ENCODE data around the gene TJP1. TPM values are rescaled to one million over a fixed set of nuclear protein-coding genes. Genes with fewer than 3 reads are reported as not detected.
"Not testable (repeated sequence)": the region's sequence is repeated elsewhere in the genome, so short reads cannot be mapped to it uniquely, and the experiment has no call there.

TJP1 gene
- total RNA-seq, 2 donors from 2014 or later, result 47.2 to 70.1 TPM

DNA sequence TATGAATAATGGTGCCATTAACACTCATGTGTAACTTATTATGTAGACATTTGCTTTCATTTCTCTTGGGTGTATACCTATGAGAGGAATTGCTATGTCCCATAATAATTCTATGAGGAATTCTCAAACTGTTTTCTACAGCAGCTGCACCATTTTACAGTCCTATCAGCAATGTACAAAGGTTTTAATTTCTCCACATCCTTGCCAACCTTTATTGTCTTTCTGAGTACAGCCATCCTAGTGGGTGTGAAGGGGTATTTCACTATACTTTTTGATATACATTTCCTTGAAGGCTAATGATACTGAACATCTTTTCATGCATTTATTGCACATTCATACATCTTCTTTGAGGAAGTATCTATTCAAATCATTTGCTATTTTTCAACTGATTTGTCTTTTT lies 34.5 kb downstream of the TJP1 start:
- TF ChIP-seq, protein P1, sequence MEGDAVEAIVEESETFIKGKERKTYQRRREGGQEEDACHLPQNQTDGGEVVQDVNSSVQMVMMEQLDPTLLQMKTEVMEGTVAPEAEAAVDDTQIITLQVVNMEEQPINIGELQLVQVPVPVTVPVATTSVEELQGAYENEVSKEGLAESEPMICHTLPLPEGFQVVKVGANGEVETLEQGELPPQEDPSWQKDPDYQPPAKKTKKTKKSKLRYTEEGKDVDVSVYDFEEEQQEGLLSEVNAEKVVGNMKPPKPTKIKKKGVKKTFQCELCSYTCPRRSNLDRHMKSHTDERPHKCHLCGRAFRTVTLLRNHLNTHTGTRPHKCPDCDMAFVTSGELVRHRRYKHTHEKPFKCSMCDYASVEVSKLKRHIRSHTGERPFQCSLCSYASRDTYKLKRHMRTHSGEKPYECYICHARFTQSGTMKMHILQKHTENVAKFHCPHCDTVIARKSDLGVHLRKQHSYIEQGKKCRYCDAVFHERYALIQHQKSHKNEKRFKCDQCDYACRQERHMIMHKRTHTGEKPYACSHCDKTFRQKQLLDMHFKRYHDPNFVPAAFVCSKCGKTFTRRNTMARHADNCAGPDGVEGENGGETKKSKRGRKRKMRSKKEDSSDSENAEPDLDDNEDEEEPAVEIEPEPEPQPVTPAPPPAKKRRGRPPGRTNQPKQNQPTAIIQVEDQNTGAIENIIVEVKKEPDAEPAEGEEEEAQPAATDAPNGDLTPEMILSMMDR (IDR thresholded peaks at IDR 0.05), result no peak
- no peak overlapping the region for H3K4me3 ChIP-seq
- no peaks in the 10 kb centered on the region for H3K36me3 ChIP-seq
- no peak overlapping the region for H3K27ac ChIP-seq
- no peak overlapping the region for H3K9ac ChIP-seq (ENCODE audit: low read depth in 2 of 2, low read length in 2 of 2)
- intact Hi-C loops (cut with DNase I), result no loop called here
- H3K9me3 ChIP-seq, result no peaks in the 10 kb centered on the region
- DNase-seq, result no peak
- H3K4me1 ChIP-seq, result peaks cover 3% of the 10 kb centered on the region
- no peaks in the 10 kb centered on the region for H3K27me3 ChIP-seq

DNA sequence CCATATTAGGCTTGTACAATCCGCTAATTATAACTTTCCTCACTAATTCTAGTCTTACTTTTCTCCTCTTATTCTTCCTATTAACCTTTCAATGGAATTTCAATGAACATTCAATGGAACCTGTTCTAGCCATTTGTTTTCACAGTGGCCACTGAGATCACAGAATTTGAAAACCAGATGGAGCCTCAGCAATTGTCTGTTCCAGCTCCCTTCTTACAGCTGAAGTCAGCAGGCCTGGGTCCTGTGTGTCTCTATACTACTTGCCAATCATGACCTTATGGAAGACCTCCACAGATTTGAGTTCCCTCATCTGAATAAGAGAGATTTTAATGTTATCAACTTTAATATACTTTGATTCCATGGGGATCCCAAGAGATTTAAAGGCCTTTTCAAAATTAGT lies 36.6 kb downstream of the TJP1 start:
- Histone ChIP-seq H3K27ac (no peak overlapping the region), H3K9me3 (no peaks in the 10 kb centered on the region), H3K27me3 (no peaks in the 10 kb centered on the region), H3K4me1 (peaks cover 3% of the 10 kb centered on the region), H3K9ac (ENCODE audit: low read depth in 2 of 2, low read length in 2 of 2) (no peak overlapping the region), H3K36me3 (no peaks in the 10 kb centered on the region), H3K4me3 (no peak overlapping the region)
- intact Hi-C loops (cut with DNase I), result no loop called here
- TF ChIP-seq, protein P1 (IDR thresholded peaks at IDR 0.05), result no peak
- no peak for DNase-seq

DNA sequence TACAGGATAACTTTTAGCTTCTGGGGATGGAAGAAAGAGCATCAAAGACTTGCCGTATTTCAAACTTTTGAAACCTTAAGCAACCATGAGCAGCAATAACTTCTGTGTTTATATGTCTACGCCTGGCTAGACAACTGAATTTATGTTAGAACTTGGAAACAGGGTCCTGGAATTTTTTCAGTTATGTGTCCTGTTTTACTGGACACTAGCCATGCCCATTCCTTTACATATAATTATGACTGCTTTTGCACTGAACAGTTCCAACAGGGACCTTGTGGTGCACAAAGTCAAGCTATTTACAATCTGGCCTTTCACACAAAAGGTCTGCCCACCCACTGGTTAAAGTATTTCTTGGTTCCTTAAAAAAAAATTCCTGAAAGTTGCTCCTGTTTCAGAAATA lies 37.1 kb downstream of the TJP1 start:
- no peaks in the 10 kb centered on the region for H3K27me3 ChIP-seq
- no peaks in the 10 kb centered on the region for H3K36me3 ChIP-seq
- H3K27ac ChIP-seq, result no peak overlapping the region
- no peaks in the 10 kb centered on the region for H3K9me3 ChIP-seq
- TF ChIP-seq, protein P1 (IDR thresholded peaks at IDR 0.05), result no peak
- intact Hi-C loops (cut with DNase I), result no loop called here
- no peak overlapping the region for H3K9ac ChIP-seq (ENCODE audit: low read depth in 2 of 2, low read length in 2 of 2)
- no peak for DNase-seq
- no peak overlapping the region for H3K4me3 ChIP-seq
- peaks cover 3% of the 10 kb centered on the region for H3K4me1 ChIP-seq

DNA sequence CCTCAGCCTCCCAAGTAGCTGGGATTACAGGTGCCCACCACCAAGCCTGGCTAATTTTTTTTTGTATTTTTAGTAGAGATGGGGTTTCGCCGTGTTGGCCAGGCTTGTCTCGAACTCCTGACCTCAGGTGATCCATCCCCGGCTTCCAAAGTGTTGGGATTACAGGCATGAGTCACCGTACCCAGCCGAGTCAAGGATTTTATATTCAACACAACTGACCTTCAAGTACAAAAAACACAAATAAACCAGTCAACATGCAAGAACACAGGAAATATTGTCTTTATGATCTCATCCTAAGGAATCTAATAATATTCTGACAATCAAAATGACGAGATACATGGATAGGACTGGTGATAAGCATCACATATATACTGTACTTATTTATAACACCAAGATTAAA lies 37.9 kb downstream of the TJP1 start:
- TF ChIP-seq, protein P1 (IDR thresholded peaks at IDR 0.05), result no peak
- Histone ChIP-seq H3K27me3 (no peaks in the 10 kb centered on the region), H3K4me3 (no peak overlapping the region), H3K27ac (no peak overlapping the region), H3K9ac (ENCODE audit: low read depth in 2 of 2, low read length in 2 of 2) (no peak overlapping the region), H3K4me1 (peaks cover 3% of the 10 kb centered on the region), H3K36me3 (no peaks in the 10 kb centered on the region), H3K9me3 (no peaks in the 10 kb centered on the region)
- intact Hi-C loops (cut with DNase I), result no loop called here
- no peak for DNase-seq

DNA sequence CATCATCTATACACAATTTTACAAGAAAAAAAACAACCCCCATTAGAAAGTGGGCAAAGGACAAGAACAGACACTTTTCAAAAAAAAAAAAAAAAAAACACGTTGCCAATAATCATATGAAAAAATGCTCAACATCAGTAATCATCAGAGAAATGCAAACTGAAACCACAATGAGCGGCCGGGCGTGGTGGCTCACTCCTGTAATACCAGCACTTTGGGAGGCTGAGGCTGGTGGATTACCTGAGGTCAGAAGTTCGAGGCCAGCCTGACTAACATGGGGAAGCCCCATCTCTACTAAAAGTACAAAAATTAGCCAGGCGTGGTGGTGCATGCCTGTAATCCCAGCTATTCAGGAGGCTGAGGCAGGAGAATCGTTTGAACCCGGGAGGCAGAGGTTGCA lies 39.5 kb downstream of the TJP1 start:
- H3K27me3 ChIP-seq; H3K9ac ChIP-seq (ENCODE audit: low read depth in 2 of 2, low read length in 2 of 2); H3K4me1 ChIP-seq; H3K36me3 ChIP-seq; intact Hi-C loops (cut with DNase I); H3K9me3 ChIP-seq; H3K27ac ChIP-seq; H3K4me3 ChIP-seq; DNase-seq: not testable (repeated sequence)

DNA sequence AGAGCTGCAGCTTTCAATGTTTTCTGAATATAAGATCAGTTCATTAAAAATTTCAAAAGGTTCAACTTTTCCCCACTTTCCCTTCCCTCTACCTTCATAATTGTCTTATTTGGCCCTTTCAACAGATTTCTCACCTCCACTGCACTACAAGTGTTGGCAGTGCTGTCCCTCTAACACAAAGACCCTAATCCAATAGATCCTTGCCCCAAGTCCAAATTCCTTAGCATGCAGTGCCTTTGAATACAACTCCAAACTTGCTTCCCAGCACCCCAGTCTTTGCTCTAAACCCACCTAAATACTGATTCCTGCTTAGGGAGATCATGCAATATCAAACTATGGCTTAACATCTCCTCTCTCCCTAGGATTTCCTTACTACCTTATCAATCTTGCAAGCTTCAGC lies 43.9 kb downstream of the TJP1 start:
- H3K27ac ChIP-seq, result no peak overlapping the region
- no peaks in the 10 kb centered on the region for H3K9me3 ChIP-seq
- H3K4me3 ChIP-seq, result no peak overlapping the region
- no peaks in the 10 kb centered on the region for H3K27me3 ChIP-seq
- no peak overlapping the region for H3K9ac ChIP-seq (ENCODE audit: low read depth in 2 of 2, low read length in 2 of 2)
- H3K4me1 ChIP-seq, result no peaks in the 10 kb centered on the region
- intact Hi-C loops (cut with DNase I), result no loop called here
- no peaks in the 10 kb centered on the region for H3K36me3 ChIP-seq
- no peak for DNase-seq
- TF ChIP-seq, protein P1 (IDR thresholded peaks at IDR 0.05), result no peak

Measured in colonic mucosa (tissue), 4 donors.